ENCODE measurements around the gene SQOR. TPM values are rescaled to one million over a fixed set of nuclear protein-coding genes. Genes with fewer than 3 reads are reported as not detected.

The SQOR gene
- polyA plus RNA-seq, 3 donors, result 78.9 to 292 (median 232) TPM

DNA sequence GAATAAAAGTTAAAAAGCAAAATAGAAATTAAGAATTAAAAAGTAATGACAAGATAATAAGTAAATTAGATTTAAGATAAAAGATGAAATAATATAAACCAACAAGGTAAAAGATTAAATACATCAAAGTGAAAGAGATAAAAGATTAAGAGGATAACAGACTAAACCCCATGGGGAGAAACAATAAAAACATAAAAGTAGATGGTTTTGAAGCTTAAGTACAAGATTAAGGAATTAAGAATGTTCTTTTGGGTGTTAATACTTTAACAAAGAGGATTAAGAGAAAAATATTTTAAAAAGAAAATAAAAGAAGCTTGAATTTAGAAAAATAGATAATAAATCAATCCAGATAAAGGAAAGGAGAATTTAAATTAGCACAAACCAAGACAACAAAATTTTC, 85.4 kb downstream of the SQOR start:
- H3K36me3 ChIP-seq (replicated peaks in 1 of 2; ENCODE audit: control insufficient read depth in 1 of 2, insufficient read depth in 2 of 2, low read length in 2 of 2), result no peaks in the 10 kb centered on the region
- no peak overlapping the region for H2AFZ ChIP-seq (ENCODE audit: insufficient read depth, low read depth, low read length, poor library complexity, severe bottlenecking)
- H3K4me3 Mint-ChIP-seq, result no peak overlapping the region
- H3K4me2 ChIP-seq (replicated peaks; ENCODE audit: extremely low read depth, low read length, poor library complexity, severe bottlenecking), result no peak overlapping the region
- no peak overlapping the region for H3K9ac ChIP-seq (ENCODE audit: insufficient read depth, low read length, poor library complexity, severe bottlenecking)
- H3K4me3 ChIP-seq (replicated peaks in 1 of 3; ENCODE audit: low read depth in 2 of 3, low read length in 3 of 3), result no peak overlapping the region
- H3K36me3 Mint-ChIP-seq, result no peaks in the 10 kb centered on the region
- intact Hi-C loops (cut with micrococcal nuclease), result no loop called here
- H3K4me1 Mint-ChIP-seq, result no peaks in the 10 kb centered on the region
- H3K27me3 ChIP-seq (ENCODE audit: control insufficient read depth in 2 of 2, insufficient read depth in 2 of 2, low read length in 2 of 2), result peaks cover 7 to 10% of the 10 kb centered on the region in 2 donors
- DNase-seq, result no peak
- peaks cover 12 to 33% (median 30%) of the 10 kb centered on the region in 3 donors for H3K27me3 Mint-ChIP-seq (ENCODE audit: low read depth in 3 of 3)
- H4K20me1 ChIP-seq (ENCODE audit: insufficient read depth, low read length), result no peaks in the 10 kb centered on the region
- peaks cover 0 to 2% (median 0%) of the 10 kb centered on the region in 7 donors for H3K9me3 Mint-ChIP-seq
- H3K27ac ChIP-seq (ENCODE audit: low read depth in 1 of 2, low read length in 2 of 2), result no peak overlapping the region
- TF ChIP-seq, protein P1, sequence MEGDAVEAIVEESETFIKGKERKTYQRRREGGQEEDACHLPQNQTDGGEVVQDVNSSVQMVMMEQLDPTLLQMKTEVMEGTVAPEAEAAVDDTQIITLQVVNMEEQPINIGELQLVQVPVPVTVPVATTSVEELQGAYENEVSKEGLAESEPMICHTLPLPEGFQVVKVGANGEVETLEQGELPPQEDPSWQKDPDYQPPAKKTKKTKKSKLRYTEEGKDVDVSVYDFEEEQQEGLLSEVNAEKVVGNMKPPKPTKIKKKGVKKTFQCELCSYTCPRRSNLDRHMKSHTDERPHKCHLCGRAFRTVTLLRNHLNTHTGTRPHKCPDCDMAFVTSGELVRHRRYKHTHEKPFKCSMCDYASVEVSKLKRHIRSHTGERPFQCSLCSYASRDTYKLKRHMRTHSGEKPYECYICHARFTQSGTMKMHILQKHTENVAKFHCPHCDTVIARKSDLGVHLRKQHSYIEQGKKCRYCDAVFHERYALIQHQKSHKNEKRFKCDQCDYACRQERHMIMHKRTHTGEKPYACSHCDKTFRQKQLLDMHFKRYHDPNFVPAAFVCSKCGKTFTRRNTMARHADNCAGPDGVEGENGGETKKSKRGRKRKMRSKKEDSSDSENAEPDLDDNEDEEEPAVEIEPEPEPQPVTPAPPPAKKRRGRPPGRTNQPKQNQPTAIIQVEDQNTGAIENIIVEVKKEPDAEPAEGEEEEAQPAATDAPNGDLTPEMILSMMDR (IDR thresholded peaks at IDR 0.05), result no peak
- H3K79me2 ChIP-seq (ENCODE audit: insufficient read depth, low read length), result no peaks in the 10 kb centered on the region
- H3K4me1 ChIP-seq (ENCODE audit: control insufficient read depth in 1 of 2, insufficient read depth in 2 of 2, low read length in 2 of 2), result no peaks in the 10 kb centered on the region
- no peak overlapping the region for H3K27ac Mint-ChIP-seq
- H3K9me3 ChIP-seq (replicated peaks in 1 of 2; ENCODE audit: control insufficient read depth in 1 of 2, insufficient read depth in 1 of 2, low read length in 2 of 2), result no peaks in the 10 kb centered on the region

DNA sequence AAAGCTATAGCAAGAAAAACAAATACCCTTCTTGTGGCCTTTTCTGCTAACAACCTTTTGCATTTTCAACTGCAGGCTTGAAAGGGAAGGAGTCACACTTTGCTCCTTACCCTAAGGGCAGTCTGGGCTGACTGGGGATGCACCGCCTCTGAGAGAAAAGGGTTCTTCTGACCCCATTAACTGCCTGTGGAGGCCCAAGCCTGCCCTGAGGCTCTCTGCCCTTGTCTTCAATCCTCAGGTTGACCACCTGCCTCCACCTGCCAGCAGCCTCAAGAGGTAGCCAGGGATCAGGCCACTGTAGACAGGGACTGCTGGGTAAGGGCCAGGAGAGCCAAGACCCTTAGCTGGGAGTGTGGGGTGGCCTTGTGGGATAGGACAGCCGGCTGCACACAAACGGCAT, 93.8 kb downstream of the SQOR start:
- peaks cover 0 to 5% of the 10 kb centered on the region in 2 donors for H3K27me3 ChIP-seq (ENCODE audit: control insufficient read depth in 2 of 2, insufficient read depth in 2 of 2, low read length in 2 of 2)
- H3K4me2 ChIP-seq (replicated peaks; ENCODE audit: extremely low read depth, low read length, poor library complexity, severe bottlenecking), result no peak overlapping the region
- DNase-seq, result no peak
- no peaks in the 10 kb centered on the region for H3K4me1 Mint-ChIP-seq
- H3K4me3 ChIP-seq (replicated peaks in 1 of 3; ENCODE audit: low read depth in 2 of 3, low read length in 3 of 3), result no peak overlapping the region
- H3K36me3 Mint-ChIP-seq, result no peaks in the 10 kb centered on the region
- H3K4me3 Mint-ChIP-seq, result no peak overlapping the region
- no peaks in the 10 kb centered on the region for H3K4me1 ChIP-seq (ENCODE audit: control insufficient read depth in 1 of 2, insufficient read depth in 2 of 2, low read length in 2 of 2)
- no peak overlapping the region for H3K9ac ChIP-seq (ENCODE audit: insufficient read depth, low read length, poor library complexity, severe bottlenecking)
- intact Hi-C loops (cut with micrococcal nuclease), result no loop called here
- H3K27ac Mint-ChIP-seq, result no peak overlapping the region
- no peaks in the 10 kb centered on the region for H3K79me2 ChIP-seq (ENCODE audit: insufficient read depth, low read length)
- H3K27ac ChIP-seq (ENCODE audit: low read depth in 1 of 2, low read length in 2 of 2), result no peak overlapping the region
- peaks cover 0 to 2% (median 0%) of the 10 kb centered on the region in 7 donors for H3K9me3 Mint-ChIP-seq
- H3K36me3 ChIP-seq (replicated peaks in 1 of 2; ENCODE audit: control insufficient read depth in 1 of 2, insufficient read depth in 2 of 2, low read length in 2 of 2), result no peaks in the 10 kb centered on the region
- no peaks in the 10 kb centered on the region for H3K9me3 ChIP-seq (replicated peaks in 1 of 2; ENCODE audit: control insufficient read depth in 1 of 2, insufficient read depth in 1 of 2, low read length in 2 of 2)
- H2AFZ ChIP-seq (ENCODE audit: insufficient read depth, low read depth, low read length, poor library complexity, severe bottlenecking), result no peak overlapping the region
- H4K20me1 ChIP-seq (ENCODE audit: insufficient read depth, low read length), result no peaks in the 10 kb centered on the region
- 100% methylated on average over 3 of the region's 3 CpGs for WGBS (ENCODE audit: insufficient coverage)
- TF ChIP-seq, protein P1 (IDR thresholded peaks at IDR 0.05), result no peak
- peaks cover 17 to 25% (median 19%) of the 10 kb centered on the region in 3 donors for H3K27me3 Mint-ChIP-seq (ENCODE audit: low read depth in 3 of 3)
